SKM-1 treated with dmso at 0.1 percent for 144 hours (cell line): ENCODE results near the gene C6orf163.

Experiments
- DNase-seq: peaks from one replicate; lab custom pipeline; 2025; ENCODE audit not compliant: unreplicated experiment; lab: John Stamatoyannopoulos, UW

C6orf163 gene

GRCh38 chr6:87356181-87356580, 11.6 kb downstream of the C6orf163 start:
- DNase-seq, result no peak

- DNase-seq, result no peak
These were observed 13.0 kb downstream of the C6orf163 start for GRCh38 chr6:87357479-87358196.

- no peak for DNase-seq
These were observed 20.1 kb downstream of the C6orf163 start for GRCh38 chr6:87364602-87365252.

- DNase-seq, result no peak
These were observed 21.6 kb downstream of the C6orf163 start for GRCh38 chr6:87366072-87366827.

DNA sequence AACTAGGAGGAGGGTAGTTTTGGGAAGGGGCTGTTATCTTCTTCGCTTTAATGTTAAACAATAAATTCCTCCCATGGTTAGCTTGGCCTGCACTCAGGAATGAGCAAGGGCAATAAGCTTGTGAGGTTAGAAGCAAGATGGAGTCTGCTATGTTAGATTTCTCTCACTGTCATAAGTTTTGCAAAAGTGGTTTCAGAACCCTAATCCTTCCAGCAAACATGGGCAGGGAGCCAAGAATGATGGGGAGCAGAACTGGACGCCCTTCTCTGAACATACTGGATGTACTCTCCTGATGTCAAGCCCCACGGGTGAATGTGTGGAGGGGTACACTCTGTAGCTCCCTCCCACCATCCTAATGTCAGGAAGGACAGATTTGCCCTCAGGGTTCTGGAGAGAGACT, 22.3 kb downstream of the C6orf163 start:
- DNase-seq, result no peak

- DNase-seq, result no peak
These were observed 28.8 kb downstream of the C6orf163 start for GRCh38 chr6:87373377-87373776.

- no peak for DNase-seq
These were observed 30.7 kb downstream of the C6orf163 start for GRCh38 chr6:87375315-87375714.

DNA sequence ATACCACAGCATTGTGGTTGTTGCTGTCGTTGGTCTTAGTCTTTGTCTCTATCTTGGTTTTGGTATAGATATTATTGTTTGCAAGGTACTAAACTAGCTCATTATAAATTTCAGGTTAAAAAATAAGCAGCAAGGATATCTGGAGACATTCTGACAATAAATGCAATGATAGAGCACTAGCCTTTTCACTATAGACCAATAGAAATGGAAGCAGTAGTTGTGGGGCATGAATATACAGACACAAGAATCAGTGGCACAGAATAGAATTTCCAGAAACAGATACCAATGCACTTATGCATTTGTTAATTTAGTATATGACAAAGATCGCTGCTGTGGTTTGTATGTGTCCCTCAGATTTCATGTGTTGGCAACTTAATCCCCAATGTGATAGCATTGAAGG, 32.0 kb downstream of the C6orf163 start:
- no peak for DNase-seq

DNA sequence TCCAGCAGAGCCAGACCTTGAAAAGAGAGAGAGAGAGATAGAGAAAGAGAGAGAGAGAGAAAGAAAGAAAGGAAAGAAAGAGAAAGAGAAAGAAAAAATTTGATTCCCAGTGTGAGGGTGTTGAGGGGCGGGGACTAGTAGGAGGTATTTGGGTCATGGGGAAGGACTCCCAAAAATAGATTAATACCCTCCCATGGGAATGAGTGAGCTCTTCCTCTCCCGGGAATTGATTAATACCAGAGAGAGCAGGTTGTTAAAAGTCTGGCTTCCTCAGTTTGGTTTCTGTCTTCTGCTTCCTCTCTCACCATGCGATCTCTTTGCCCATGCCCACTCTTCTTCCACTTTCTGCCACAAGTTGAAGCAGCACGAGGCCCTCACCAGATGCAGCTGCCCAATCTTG, 34.3 kb downstream of the C6orf163 start:
- no peak for DNase-seq

DNA sequence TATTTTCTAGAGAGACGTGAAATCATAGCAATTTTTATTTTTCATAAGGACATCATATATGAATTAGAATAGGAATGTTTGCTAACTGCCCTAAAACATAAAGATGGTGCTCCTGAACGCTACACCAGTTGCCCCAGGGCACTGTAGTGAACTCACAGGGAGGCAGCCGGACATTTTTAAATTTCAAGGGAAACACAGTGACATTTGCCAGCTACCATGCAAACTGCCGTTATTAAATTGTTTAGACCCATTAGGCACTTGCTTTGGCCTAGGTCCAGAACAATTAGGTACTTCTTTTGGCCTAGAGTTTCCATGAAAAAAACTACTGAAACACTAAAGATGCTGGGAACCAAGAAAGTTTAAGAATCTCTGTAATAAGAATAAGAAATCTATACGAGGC, 38.2 kb downstream of the C6orf163 start:
- no peak for DNase-seq

- no peak for DNase-seq
These were observed 39.4 kb downstream of the C6orf163 start for GRCh38 chr6:87384038-87384437.

DNA sequence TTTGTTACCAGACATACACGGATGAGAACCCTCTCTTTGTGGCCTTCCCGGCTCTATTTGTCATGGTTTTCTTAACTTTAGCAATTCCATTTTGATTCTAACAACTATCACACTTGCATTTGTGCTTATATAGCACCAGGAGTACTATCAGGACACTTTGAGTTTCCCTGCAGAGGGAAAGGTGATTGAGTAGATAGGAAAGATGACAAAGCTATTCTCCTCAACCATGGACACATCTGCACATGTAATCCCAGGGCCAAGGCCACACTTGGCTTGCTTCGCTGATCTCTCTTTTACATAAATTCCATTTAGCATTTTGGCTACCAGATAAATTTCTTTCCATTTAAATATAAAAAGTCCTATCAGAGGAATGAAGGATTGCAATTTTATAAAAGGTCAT, 39.8 kb downstream of the C6orf163 start:
- DNase-seq, result no peak

GRCh38 chr6:87391334-87391733, 46.7 kb downstream of the C6orf163 start:
- no peak for DNase-seq

DNA sequence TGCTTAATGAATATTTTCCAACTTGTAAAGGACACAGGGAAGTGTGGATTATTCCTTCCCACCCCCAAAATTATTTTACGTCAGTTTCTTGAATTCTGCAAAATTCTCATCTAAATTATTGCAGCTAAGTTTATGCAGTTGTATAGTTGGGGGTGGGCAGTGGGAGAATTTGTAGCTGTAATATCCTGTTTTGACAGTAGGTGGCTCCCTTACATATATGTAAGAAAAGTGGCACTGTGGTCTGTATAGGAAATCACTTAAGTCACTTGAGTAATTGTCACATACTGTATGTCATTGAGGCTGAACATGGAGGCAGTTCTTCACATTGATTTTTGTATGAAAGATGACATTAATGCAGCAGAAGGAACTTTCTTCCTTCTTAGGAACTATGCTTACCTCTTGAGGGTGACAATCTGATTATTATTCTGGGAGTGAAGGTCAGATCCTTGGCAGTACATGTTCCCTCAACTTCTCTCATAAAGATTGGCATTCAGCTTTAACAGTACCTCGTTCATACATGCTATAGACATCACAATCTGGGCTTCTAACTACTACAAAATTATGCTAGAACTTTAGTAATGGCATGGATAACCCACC, 48.5 kb downstream of the C6orf163 start:
- peak; percentile 79 for DNase-seq

GRCh38 chr6:87395431-87395830, 50.8 kb downstream of the C6orf163 start:
- no peak for DNase-seq

DNA sequence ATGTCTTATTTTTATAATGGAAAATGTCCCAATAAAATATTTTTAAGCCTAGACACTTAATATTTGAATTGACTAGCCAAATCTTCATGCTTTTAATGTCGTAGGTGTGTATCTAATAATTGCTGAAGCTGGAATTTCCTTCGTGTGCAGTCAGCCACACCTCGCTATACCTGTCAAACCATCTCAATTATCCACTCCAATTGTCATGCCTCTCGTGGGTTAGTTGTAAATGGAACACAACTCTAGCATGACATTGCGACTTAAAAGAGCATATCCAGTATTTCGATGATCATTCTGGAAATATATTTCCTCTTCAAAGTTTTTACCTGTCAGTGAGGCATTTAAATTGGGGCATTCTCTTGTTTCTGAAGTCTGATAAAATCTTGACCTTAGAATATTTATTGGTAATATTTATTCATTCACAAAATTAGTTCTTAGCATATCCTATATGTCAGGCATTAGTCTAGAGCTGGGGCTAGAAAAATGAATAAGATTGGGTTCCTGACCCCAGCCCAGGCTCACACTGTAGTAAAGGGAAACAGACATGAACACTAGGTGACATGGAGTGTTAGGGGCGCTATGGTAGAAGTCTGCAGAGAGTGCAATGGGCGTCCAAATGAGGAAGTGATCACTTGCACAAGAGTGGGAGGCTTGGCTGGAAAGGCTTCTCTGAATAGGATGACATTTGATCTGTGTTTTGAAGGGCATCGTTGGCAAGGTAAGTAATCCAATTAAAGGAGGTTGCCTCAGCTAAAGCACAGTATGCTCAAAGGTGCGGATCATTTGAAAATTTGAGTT, 52.2 kb downstream of the C6orf163 start:
- DNase-seq, result peak; percentile 83

- DNase-seq, result no peak
These were observed 53.0 kb downstream of the C6orf163 start for GRCh38 chr6:87397656-87398055.

DNA sequence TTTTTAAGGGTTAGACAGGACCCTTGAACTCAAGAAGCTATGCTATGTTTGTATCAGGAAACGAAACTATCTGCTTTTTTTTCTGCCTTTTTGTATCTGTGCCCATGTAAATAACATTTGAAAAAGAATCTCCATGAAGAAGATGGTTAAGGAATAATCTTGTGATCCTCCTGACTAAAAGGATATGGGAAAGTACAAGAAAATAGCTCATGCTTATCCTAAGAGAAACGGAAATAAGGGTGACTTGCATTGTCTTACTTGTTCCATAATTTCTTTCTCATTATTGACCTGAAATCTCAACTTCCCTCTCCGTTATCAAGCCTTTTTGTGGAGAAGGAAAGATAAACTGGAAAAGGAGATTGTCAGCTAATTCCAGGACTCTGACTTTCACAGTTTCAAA, 57.2 kb downstream of the C6orf163 start:
- DNase-seq, result no peak

GRCh38 chr6:87407561-87407900, 62.9 kb downstream of the C6orf163 start:
- DNase-seq, result peak; percentile 36

DNA sequence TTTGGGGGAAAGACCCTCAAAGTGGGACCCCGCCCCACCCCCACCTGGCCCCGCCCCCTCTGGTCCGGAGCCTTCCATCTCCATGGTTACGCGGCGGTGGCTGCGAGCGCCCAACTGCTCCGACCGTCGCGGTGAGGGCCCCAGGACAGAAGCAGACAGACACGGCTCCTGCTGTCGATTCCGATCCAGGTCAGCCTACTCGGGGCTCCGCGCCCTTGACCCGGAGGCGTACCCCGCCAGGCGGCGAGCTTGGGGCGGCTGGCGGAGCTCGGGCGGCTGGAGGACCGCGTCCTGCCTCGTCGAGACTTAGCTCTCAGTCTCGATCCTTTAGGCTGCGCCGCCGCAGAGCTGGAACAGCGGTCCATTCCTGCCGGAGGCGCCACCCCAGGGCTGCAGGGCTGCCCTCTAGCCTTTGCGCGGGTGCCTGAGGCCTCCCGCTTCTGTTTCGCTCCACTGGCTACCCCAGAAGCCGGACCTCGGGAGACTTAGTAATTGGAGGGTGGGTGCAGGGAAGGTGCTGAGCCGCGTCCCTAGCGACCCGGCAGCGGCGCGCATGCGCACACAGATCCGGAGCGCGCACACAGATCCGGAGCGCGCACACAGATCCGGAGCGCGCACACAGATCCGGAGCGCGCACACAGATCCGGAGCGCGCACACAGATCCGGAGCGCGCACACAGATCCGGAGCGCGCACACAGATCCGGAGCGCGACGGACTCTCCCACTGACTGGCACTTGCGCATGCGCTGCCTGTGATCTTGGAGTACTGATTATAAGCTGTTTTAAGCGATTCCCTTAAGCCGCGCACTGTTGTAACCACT, 63.5 kb downstream of the C6orf163 start, which contains the start of gene CFAP206:
Gene CFAP206, plus strand, starts transcription at position 72 of the 820 bp plus-strand sequence. CDS start 1,868 bp downstream, outside the sequence.
- DNase-seq, result peak; percentile 67
